ENCODE results near the gene CERS6.

Gene CERS6

GRCh38 chr2:168726375-168726774 lies 270.3 kb downstream of the CERS6 start:
- H3K27ac ChIP-seq = no peak overlapping the region
- no peak for TF ChIP-seq CTCF (IDR thresholded peaks at IDR 0.05)
- no peak for TF ChIP-seq ZFX (IDR thresholded peaks at IDR 0.05; ENCODE audit: borderline replicate concordance)

GRCh38 chr2:168727904-168728470 lies 271.9 kb downstream of the CERS6 start:
- TF ChIP-seq ZFX (IDR thresholded peaks at IDR 0.05; ENCODE audit: borderline replicate concordance) (no peak), CTCF (IDR thresholded peaks at IDR 0.05) (no peak)
- no peak overlapping the region for H3K27ac ChIP-seq

GRCh38 chr2:168729455-168729854 lies 273.4 kb downstream of the CERS6 start:
- H3K27ac ChIP-seq = no peak overlapping the region
- TF ChIP-seq CTCF (IDR thresholded peaks at IDR 0.05) (no peak), ZFX (IDR thresholded peaks at IDR 0.05; ENCODE audit: borderline replicate concordance) (no peak)

- no peak overlapping the region for H3K27ac ChIP-seq
- TF ChIP-seq ZFX (IDR thresholded peaks at IDR 0.05; ENCODE audit: borderline replicate concordance) (no peak), CTCF (IDR thresholded peaks at IDR 0.05) (no peak)
These were observed 274.3 kb downstream of the CERS6 start for GRCh38 chr2:168730344-168730743.

GRCh38 chr2:168731002-168731401 lies 274.9 kb downstream of the CERS6 start:
- TF ChIP-seq ZFX (IDR thresholded peaks at IDR 0.05; ENCODE audit: borderline replicate concordance) (no peak), CTCF (IDR thresholded peaks at IDR 0.05) (no peak)
- no peak overlapping the region for H3K27ac ChIP-seq

- H3K27ac ChIP-seq = no peak overlapping the region
- no peak for TF ChIP-seq ZFX (IDR thresholded peaks at IDR 0.05; ENCODE audit: borderline replicate concordance)
- TF ChIP-seq CTCF (IDR thresholded peaks at IDR 0.05) = no peak
These were observed 275.5 kb downstream of the CERS6 start for GRCh38 chr2:168731616-168732015.

- H3K27ac ChIP-seq = no peak overlapping the region
- no peak for TF ChIP-seq ZFX (IDR thresholded peaks at IDR 0.05; ENCODE audit: borderline replicate concordance)
- TF ChIP-seq CTCF (IDR thresholded peaks at IDR 0.05) = no peak
These were observed 276.0 kb downstream of the CERS6 start for GRCh38 chr2:168732100-168732499.

Data from 22Rv1 (cell line).